Spleen (tissue), 11 donors: ENCODE results near the gene MADD. TPM values are rescaled to one million over a fixed set of nuclear protein-coding genes. Genes with fewer than 3 reads are reported as not detected.

Experiments used
- DNase-seq: peaks from one replicate; pipeline ENCODE4 v3.0.0-alpha.2; 2020
- H3K27ac ChIP-seq, 8 donors: fragments of 200-600 bp; sonication (generic) in 7 of 8; 1 replicate in 4 of 8; 2 replicates in 4 of 8; pipeline versions ENCODE4 v1.5.0 to v1.8.0; 2016 to 2021; ENCODE audit warnings: inconsistent platforms in 4 of 8, mild to moderate bottlenecking in 4 of 8, moderate library complexity in 1 of 8
- H3K27me3 ChIP-seq, 7 donors: fragments of 200-600 bp; sonication (generic) in 6 of 7; replicated peaks in 1 of 7; 1 replicate in 4 of 7; 2 replicates in 3 of 7; pipeline versions ENCODE4 v1.5.0 to v1.8.0; 2016 to 2021; ENCODE audit warnings: inconsistent platforms in 3 of 7, mild to moderate bottlenecking in 1 of 7
- H3K36me3 ChIP-seq, 6 donors: fragments of 200-600 bp; sonication (generic) in 5 of 6; 1 replicate in 4 of 6; 2 replicates in 2 of 6; pipeline versions ENCODE4 v1.5.0 to v1.8.0; 2016 to 2021; ENCODE audit warnings: inconsistent platforms in 2 of 6
- H3K4me1 ChIP-seq, 6 donors: fragments of 200-600 bp; sonication (generic) in 5 of 6; 1 replicate in 3 of 6; 2 replicates in 3 of 6; pipeline versions ENCODE4 v1.5.0 to v1.8.0; 2016 to 2021; ENCODE audit warnings: inconsistent platforms in 3 of 6
- H3K4me3 ChIP-seq, 8 donors: fragments of 200-600 bp; sonication (generic) in 7 of 8; 1 replicate in 4 of 8; 2 replicates in 4 of 8; pipeline versions ENCODE4 v1.5.0 to v1.8.0; 2016 to 2021; ENCODE audit warnings: inconsistent platforms in 4 of 8, mild to moderate bottlenecking in 4 of 8, moderate library complexity in 2 of 8
- H3K9me3 ChIP-seq, 8 donors: fragments of 200-600 bp; sonication (generic) in 7 of 8; 1 replicate in 4 of 8; 2 replicates in 4 of 8; pipeline versions ENCODE4 v1.5.0 to v1.8.0; 2016 to 2021; ENCODE audit warnings: inconsistent platforms in 4 of 8
- CTCF ChIP-seq, 11 experiments: fragments of 200-600 bp in 7 of 11; fragments of 450-650 bp in 4 of 11; sonication (generic) in 4 of 11; IDR thresholded peaks in 8 of 11; conservative IDR thresholded peaks in 3 of 11; 1 replicate in 7 of 11; 2 replicates in 4 of 11; pipeline versions ENCODE4 v1.4.0 to v1.8.0; 2016 to 2021; ENCODE audit warnings: antibody characterized with exemption in 11 of 11, inconsistent platforms in 4 of 11, mild to moderate bottlenecking in 1 of 11
- POLR2A ChIP-seq, 3 donors: fragments of 450-650 bp; IDR thresholded peaks; one replicate each; pipeline ENCODE4 v1.5.1; 2017; ENCODE audit warnings: antibody characterized with exemption in 3 of 3, mild to moderate bottlenecking in 1 of 3
- POLR2AphosphoS5 ChIP-seq, 3 donors: sonication (generic); formaldehyde crosslinking; IDR thresholded peaks; one replicate each; pipeline ENCODE4 v1.5.1; 2017; ENCODE audit warnings: antibody characterized with exemption in 3 of 3
- WGBS, 5 donors: extraction: QIAGEN DNeasy Blood & Tissue Kit in 3 of 5; methylation state at CpG; one replicate each; pipeline versions ENCODE4 v1.1.5 to v1.1.7; 2013 to 2018; 5-methylcytosine and 5-hydroxymethylcytosine counted together
- intact Hi-C: fragments of 100-400 bp; cut with DNase I; formaldehyde crosslinking; loops from one replicate; pipeline ENCODE4 v1.15.0; 2023; ENCODE audit warnings: low total_unique reads
- polyA plus RNA-seq, 3 donors: library from polyadenylated mRNA; stranded (reverse); fragments of 200-250 nt; gene quantifications; one replicate each; pipeline ENCODE4 v1.2.1, GENCODE V29; 2013
- total RNA-seq, 7 donors: library from RNA; depleted of rRNA in 3 of 7; stranded (reverse); fragments of >200 nt in 3 of 7; fragmentation: NEBNext Ultra II Directional in 4 of 7; extraction: Animal tissue kit (Norgen Biotek cat#: 25700) in 4 of 7; gene quantifications; one replicate each; pipeline versions ENCODE4 v1.1.0 to v1.2.1, GENCODE V29; 2016 to 2021
- donor health status: healthy with polysubstance abuse.
- donor health status: DM: no; HTN: no; CAD: no; lungs with moderate emphysema.
- donor health status: DM: no; HTN: no; CAD: no.
- donor health status: Bipolar disorder and iron deficiency.
- donor health status: healthy.
- donor health status: DM: no; HTN: no; CAD: no.
- donor health status: DM: yes; HTN: yes; CAD: no.

The MADD gene
- total and polyA plus RNA-seq, 10 donors: 15.7 to 82.4 (median 63.3) TPM

- peak; percentile 78 for DNase-seq
- Histone ChIP-seq H3K9me3 (no peaks in the 10 kb centered on the region), H3K27me3 (no peaks in the 10 kb centered on the region), H3K4me3 (peak overlapping the region in 6 of 8 donors; percentile 45 to 77 (median 54)), H3K36me3 (peaks cover 0 to 66% (median 17%) of the 10 kb centered on the region in 6 donors), H3K4me1 (peaks cover 4 to 87% (median 32%) of the 10 kb centered on the region in 6 donors), H3K27ac (peak overlapping the region; percentile 30 to 98 (median 94))
- TF ChIP-seq POLR2A (IDR thresholded peaks at IDR 0.05) (no peak), POLR2AphosphoS5 (IDR thresholded peaks at IDR 0.05) (no peak)
- intact Hi-C loops: no loop called here
- 62 to 84% (median 74%) methylated on average over 5 of the region's 5 CpGs for WGBS, 5 donors
Observed at GRCh38 chr11:47374720-47375019, 104.7 kb downstream of the MADD start.

- Histone ChIP-seq H3K27ac (peak overlapping the region; percentile 19 to 98 (median 94)), H3K36me3 (peaks cover 0 to 63% (median 17%) of the 10 kb centered on the region in 6 donors), H3K9me3 (no peaks in the 10 kb centered on the region), H3K27me3 (no peaks in the 10 kb centered on the region), H3K4me1 (peaks cover 4 to 84% (median 32%) of the 10 kb centered on the region in 6 donors), H3K4me3 (peak overlapping the region in 7 of 8 donors; percentile 31 to 77 (median 52))
- peak; percentile 75 for DNase-seq
- intact Hi-C loops: no loop called here
- 30 to 69% (median 49%) methylated on average over 8 of the region's 8 CpGs for WGBS, 5 donors
- TF ChIP-seq POLR2A (IDR thresholded peaks at IDR 0.05) (no peak), CTCF (IDR thresholded peaks at IDR 0.05 in 8 of 11, conservative IDR thresholded peaks at IDR 0.05 in 3 of 11) (peak in 1 of 11 experiments; percentile 5), POLR2AphosphoS5 (IDR thresholded peaks at IDR 0.05) (no peak)
Observed at GRCh38 chr11:47375020-47375419, 105.1 kb downstream of the MADD start.

DNA sequence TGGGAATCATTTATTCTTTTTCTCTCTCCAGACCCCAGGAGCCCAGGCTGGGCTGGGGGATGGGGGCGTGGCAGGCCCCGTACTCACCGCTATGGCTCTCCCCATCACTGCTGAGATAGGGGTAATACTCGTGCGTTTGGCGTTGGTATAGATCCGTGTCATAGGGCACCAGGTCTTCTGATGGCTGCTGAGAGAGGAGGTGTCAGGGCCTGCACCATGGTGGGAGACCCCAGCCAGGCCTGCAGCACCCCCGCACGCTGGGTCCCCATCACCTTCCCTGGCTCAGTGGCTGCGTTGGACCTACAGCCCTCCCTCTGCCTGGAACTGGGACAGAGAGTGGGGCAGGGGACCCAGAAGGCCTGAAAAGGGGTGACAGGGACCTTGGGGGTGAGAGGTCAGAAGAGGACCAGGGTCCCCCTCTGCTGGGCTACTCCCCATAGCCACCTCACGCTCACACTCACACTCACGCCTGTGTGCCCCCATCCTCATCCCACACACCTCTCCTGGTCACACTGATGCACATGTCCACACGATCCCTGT is 105.7 kb downstream of the MADD start:
- no peaks in the 10 kb centered on the region for H3K27me3 ChIP-seq
- TF ChIP-seq POLR2AphosphoS5 (IDR thresholded peaks at IDR 0.05) (peak in 1 of 3 donors; percentile 58), CTCF (IDR thresholded peaks at IDR 0.05 in 8 of 11, conservative IDR thresholded peaks at IDR 0.05 in 3 of 11) (no peak), POLR2A (IDR thresholded peaks at IDR 0.05) (no peak)
- WGBS, 5 donors: 81 to 94% (median 86%) methylated on average over 13 of the region's 13 CpGs
- H3K4me3 ChIP-seq: peak overlapping the region in 7 of 8 donors; percentile 31 to 77 (median 52)
- no peaks in the 10 kb centered on the region for H3K9me3 ChIP-seq
- H3K36me3 ChIP-seq: peaks cover 0 to 57% (median 17%) of the 10 kb centered on the region in 6 donors
- intact Hi-C loops: no loop called here
- H3K27ac ChIP-seq: peak overlapping the region in 7 of 8 donors; percentile 85 to 98 (median 97)
- DNase-seq: peak; percentile 78
- H3K4me1 ChIP-seq: peaks cover 4 to 78% (median 32%) of the 10 kb centered on the region in 6 donors

GRCh38 chr11:47376107-47376524 is 106.2 kb downstream of the MADD start:
- peaks cover 0 to 52% (median 17%) of the 10 kb centered on the region in 6 donors for H3K36me3 ChIP-seq
- DNase-seq: peak; percentile 76
- H3K4me1 ChIP-seq: peaks cover 4 to 73% (median 33%) of the 10 kb centered on the region in 6 donors
- no peaks in the 10 kb centered on the region for H3K9me3 ChIP-seq
- H3K27ac ChIP-seq: peak overlapping the region in 7 of 8 donors; percentile 85 to 98 (median 97)
- intact Hi-C loops: no loop called here
- no peak for TF ChIP-seq CTCF (IDR thresholded peaks at IDR 0.05 in 8 of 11, conservative IDR thresholded peaks at IDR 0.05 in 3 of 11)
- peak overlapping the region; percentile 31 to 77 (median 52) for H3K4me3 ChIP-seq
- no peaks in the 10 kb centered on the region for H3K27me3 ChIP-seq
- 43 to 72% (median 57%) methylated on average over 8 of the region's 8 CpGs for WGBS, 5 donors
